Stimulated activated CD4-positive, alpha-beta T cell treated with anti-CD3 and anti-CD28 coated beads, Interleukin-2, amount 100 ng/mL, for 4 hours (primary cell): ENCODE data around the gene BABAM2.
"Not testable (repeated sequence)": the region's sequence is repeated elsewhere in the genome, so short reads cannot be mapped to it uniquely, and the experiment has no call there.

ENCODE experiments used
- DNase-seq: peaks from one replicate; pipeline ENCODE4 v3.0.0-alpha.2; 2020; ENCODE audit warnings: low read depth

The BABAM2 gene

DNA sequence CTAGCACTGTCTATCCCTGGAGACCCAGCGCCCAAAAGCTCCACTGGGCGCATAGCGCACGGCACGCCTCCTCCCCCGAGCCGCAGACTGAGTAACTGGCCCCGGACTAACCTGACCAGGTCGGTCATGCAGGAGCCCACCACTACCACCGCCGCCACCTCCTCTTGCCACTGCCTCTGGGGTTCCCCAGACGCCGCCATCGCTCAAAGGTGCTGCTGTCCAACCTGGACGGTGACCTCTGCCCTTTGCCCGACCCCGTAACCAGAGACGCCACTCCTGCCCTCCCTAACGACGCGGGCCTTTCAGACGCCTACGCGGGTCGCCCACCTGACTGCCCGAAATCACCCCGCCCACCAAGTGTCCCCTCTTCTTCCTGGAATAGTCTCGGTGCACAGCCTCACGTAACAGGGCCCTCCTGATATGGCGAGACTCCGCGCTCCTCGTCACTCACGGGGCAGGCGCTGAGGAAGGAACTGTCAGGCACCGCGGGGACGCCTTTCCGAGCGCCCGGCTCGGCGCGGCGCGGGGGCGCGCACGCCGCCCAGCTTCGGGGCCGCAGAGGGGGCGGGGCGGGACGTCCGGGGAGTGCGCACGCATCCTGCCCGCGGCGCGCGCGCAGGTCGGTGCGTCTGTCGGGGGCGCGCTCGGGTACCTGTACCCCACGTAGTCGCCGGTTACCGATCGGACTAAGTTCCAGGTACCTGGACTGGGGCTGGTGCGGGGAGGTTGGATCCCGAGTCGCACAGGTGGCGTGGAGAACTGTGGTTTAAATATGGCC is at the start of gene BABAM2, which contains the start of gene RBKS:
Gene BABAM2 (plus strand): TSS at position 584 of the 778 bp plus-strand sequence. CDS start 3,828 bp downstream, outside the sequence.
Gene RBKS (minus strand): TSS at position 242 of the 778 bp plus-strand sequence. CDS start 42 bp downstream, at position 200.
- DNase-seq: peak; percentile 82

DNA sequence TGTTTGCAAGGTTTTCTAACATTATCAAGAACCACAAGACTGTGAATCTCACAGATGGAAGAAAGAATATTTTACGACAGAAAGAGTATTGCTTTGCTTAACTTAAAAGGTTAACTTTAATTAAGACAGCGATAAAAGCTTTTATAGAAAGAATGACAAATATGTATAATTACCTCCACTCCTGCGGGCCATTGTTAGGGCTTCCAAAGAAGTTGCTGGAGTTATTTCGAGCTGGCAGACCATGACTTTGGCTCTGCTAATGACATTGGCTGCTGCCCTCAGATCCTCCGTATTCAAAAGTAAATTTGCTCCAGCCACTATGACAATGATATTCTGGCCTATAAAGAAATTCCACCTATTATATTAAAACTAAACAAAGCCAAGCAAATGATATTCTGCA is 47.6 kb upstream of the BABAM2 start:
- DNase-seq: no peak

GRCh38 chr2:27843992-27844391 is 46.5 kb upstream of the BABAM2 start:
- DNase-seq: no peak

- DNase-seq: no peak
Measured at GRCh38 chr2:27844821-27845255, 45.7 kb upstream of the BABAM2 start.

GRCh38 chr2:27847333-27847732 is 43.2 kb upstream of the BABAM2 start:
- DNase-seq: no peak

GRCh38 chr2:27849558-27850205 is 40.8 kb upstream of the BABAM2 start:
- no peak for DNase-seq

DNA sequence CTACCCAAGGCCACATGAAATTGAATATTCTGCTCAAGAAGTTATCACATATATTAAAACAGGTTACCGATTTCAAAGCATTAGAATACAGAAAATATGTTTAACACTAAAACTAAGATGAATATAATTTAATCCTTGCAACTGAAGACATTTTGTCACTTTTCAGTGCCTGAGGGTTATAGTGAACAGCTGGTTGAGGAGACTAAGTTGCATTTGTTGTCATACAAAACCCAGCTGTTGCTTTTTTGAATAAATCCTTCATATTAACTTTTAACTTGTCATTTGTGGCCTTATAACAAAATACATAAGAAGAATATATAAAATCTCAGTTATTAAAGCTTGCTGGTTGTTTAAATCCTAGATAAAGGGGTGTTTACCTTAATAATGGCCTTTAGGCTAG is 37.8 kb upstream of the BABAM2 start:
- no peak for DNase-seq

- no peak for DNase-seq
Measured at GRCh38 chr2:27854229-27854862, 36.2 kb upstream of the BABAM2 start.

DNA sequence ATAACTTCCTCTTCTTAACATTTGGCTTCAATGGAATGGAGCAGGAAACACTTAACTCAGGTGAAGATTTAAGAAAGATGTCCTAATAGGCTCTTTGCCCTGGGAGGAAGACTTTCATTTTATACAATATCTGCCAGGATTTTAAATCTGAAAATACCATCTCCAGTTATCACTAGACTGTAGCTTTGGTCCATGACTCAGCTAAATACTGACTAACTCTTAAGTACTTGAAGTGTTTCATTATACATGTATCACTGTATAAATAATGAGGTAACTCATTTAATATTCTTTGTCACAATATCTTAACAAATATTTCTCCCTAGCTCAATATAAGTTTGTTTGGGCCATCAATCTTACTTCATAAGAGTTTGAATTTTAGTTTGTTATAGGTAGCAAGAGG is 35.1 kb upstream of the BABAM2 start:
- no peak for DNase-seq

DNA sequence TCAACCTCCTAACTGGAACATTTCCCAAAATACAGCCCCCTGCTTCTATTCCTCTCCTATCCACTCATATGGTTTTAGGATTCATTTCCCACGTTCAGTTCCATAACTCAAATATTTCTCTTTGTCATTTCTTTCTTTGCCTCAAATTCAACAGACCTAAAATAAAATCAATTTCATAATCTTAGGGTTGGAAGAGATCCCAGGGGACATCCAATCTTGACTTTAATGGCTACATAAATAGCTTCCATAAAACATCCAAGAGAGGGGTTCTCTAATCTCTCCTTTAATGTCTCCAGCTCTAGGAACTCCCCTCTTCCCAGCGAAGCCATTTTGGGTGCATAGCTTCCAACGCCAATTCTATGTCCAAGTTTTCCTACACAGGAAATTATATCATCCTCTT is 34.1 kb upstream of the BABAM2 start:
- DNase-seq: no peak

- DNase-seq: no peak
Measured at GRCh38 chr2:27856956-27857355, 33.6 kb upstream of the BABAM2 start.

GRCh38 chr2:27857417-27858172 is 32.9 kb upstream of the BABAM2 start:
- DNase-seq: no peak

DNA sequence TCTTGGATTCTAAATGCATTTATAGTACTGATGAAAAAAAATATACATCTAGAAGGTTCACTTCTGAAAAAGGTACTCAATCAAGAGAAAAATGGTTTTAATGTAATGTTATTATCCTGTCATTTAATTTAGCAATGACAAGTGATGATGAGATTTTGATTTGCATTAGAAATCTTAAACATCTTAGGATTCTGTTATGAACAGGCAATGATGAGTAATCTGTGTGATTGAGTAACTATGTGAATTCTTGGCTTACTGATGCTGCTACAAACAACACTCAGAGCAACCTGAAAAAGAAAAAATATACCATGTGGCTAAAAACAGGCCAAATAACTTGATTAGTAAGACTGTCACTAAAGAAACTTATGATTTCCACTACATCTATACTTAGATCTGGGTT is 30.4 kb upstream of the BABAM2 start:
- DNase-seq: no peak

- no peak for DNase-seq
Measured at GRCh38 chr2:27863146-27863545, 27.4 kb upstream of the BABAM2 start.

DNA sequence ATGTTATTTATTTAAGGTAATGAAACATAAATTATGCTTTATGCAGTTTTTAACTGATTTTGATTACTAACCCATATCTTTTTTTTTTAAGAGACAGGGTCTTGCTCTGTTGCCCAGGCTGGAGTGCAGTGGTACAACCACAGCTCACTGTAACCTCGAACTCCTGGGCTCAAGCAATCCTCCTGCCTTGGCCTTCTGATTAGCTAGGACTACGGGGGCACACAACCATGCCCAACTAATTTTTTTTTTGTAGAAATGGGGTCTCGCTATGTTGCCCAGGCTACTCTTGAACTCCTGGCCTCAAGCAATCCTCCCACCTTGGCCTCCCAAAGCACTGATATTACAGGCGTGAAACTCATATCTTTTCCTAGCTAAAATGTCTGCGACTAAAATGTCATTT is 26.6 kb upstream of the BABAM2 start:
- not testable (repeated sequence) for DNase-seq

DNA sequence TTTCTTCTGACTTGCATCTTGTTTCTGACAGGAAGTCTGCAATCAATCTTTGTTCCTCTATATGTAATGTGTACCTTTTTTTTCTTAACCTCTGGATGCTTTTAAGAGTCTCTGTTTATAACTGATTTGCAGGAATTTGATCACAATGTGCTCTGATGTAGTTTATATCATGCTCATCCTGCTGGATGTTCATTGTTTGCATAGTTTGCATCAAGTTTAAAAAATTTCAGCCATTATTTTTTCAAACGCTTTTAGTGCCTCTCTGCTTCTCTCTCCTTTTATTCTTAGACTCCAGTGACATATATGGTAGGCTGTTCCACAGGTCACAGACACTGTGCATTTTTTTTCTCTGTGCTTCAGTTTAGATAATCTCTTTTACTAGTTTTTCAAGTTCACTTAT is 24.3 kb upstream of the BABAM2 start:
- DNase-seq: no peak

GRCh38 chr2:27869763-27870162 is 20.8 kb upstream of the BABAM2 start:
- DNase-seq: no peak

GRCh38 chr2:27870724-27871123 is 19.8 kb upstream of the BABAM2 start:
- no peak for DNase-seq

GRCh38 chr2:27871802-27872201 is 18.7 kb upstream of the BABAM2 start:
- DNase-seq: no peak

- DNase-seq: no peak
Measured at GRCh38 chr2:27873091-27873490, 17.4 kb upstream of the BABAM2 start.

GRCh38 chr2:27875089-27875881 is 15.2 kb upstream of the BABAM2 start:
- no peak for DNase-seq
